ENCODE data around the gene MBNL1. TPM values are rescaled to one million over a fixed set of nuclear protein-coding genes. Genes with fewer than 3 reads are reported as not detected.

MBNL1 gene
- total RNA-seq, 1 donor from 2014 or later: 296 TPM

DNA sequence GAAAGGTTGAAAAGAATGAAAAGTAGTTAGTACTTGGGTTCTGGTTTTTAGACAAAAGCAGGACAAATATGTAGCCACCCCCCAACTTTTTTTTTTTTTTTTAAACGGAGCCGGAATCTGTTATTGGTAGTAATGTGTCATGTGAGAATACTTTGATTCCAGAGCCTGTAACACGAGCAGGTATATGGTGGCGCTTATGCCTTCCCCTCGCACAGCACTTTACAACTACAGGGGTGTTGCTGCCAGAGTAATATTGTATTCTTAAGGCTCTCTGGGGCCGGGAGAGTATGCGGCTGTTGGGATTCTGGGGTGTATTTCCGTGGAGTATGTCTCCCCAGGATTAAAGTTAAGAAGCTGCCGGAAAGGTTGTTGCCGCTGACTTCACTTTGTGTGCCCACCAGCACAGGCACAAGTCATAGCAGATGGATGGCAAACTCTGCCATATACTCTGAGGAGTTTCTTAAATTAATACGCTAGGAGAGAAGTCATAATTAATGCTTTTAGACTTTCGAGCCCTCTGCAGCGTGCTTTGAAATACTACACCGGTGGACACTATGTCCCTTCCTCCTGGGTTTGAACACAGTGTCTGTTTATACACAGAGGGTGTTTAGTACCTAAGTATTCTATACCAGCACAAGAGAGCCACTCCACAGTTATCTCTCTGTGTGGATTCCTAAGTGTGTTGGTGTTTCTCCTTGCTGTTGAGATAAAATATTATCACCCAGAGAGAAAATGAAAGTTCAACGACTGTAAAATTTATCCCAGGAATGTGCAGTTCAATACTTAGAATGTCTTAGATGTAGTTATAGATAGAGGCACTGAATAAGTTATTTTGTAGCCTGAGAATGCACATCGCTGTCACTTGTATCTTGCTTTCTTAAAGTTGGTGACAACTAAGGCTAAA lies 1.4 kb downstream of the MBNL1 start:
- Mint-ChIP-seq H3K27ac (peak overlapping the region; percentile 94), H3K4me3 (peak overlapping the region; percentile 83), H3K36me3 (ENCODE audit: low read depth) (peaks cover 39% of the 10 kb centered on the region), H3K9me3 (no peaks in the 10 kb centered on the region), H3K4me1 (peaks cover 46% of the 10 kb centered on the region), H3K27me3 (no peaks in the 10 kb centered on the region)
- peak; percentile 81 for DNase-seq
- intact Hi-C loops (cut with micrococcal nuclease): loop anchor here (2.0 to 5.0 kb wide), 6 partner anchors 25 to 1508 kb away; partner anchors contain the start of gene SIAH2

DNA sequence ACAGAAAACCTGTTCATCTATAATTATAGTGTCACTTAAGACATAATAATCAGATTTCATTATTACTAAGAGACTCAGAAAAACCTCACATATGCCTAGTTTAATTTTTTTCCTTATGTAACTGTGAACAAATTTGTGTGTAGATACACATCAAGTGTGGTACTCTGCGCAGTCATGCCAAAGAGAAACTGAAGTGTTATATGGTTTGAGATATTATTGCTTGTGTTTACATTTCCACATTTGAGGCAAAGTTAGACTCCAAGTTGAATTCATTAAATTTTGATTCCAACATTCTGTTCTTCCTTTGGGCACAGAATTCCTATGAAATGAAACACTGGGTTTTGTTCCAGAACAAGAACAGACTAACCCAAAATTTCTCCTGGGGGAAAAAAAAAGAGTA lies 2.2 kb downstream of the MBNL1 start:
- H3K36me3 Mint-ChIP-seq (ENCODE audit: low read depth): peaks cover 39% of the 10 kb centered on the region
- no peaks in the 10 kb centered on the region for H3K27me3 Mint-ChIP-seq
- intact Hi-C loops (cut with micrococcal nuclease): loop anchor here (2.0 to 5.0 kb wide), 2 partner anchors 171 to 1070 kb away; no protein-coding TSS in a partner anchor
- H3K9me3 Mint-ChIP-seq: no peaks in the 10 kb centered on the region
- DNase-seq: peak; percentile 62
- H3K27ac Mint-ChIP-seq: peak overlapping the region; percentile 94
- H3K4me3 Mint-ChIP-seq: peak overlapping the region; percentile 83
- H3K4me1 Mint-ChIP-seq: peaks cover 50% of the 10 kb centered on the region

DNA sequence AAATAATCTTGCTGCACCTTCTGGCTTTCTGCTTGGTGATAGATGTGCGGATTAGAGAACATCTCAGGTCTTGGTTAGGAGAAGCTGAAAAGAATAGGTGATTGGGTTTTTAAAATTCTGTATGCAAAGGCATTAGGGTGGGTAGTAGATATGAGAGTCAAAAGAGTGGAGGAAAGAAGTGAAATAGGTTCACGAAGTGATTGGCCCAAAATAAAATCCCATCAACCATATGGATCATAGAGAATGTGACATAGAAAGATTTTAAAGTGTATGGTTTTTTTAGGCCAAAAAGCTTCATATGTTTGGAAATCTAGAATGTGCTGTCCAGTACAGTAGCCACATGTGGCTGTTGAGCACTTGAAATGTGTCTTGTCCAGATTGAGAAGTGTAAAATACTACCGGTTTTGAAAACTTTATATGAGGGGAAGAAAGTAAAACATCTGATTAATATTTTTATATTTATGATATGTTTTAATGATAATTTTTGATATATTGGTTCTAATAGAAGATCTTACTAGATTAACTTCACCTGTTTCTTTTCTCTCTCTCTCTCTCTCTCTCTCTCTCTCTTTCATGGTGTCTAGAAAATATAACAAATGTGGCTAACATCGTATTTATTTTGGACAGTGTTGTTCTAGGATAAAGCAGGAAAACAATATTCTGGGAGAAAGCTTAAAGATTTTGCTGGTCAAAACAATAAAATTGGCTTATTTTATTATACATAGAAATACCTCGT lies 2.9 kb downstream of the MBNL1 start:
- H3K36me3 Mint-ChIP-seq (ENCODE audit: low read depth): peaks cover 41% of the 10 kb centered on the region
- H3K27ac Mint-ChIP-seq: peak overlapping the region; percentile 94
- intact Hi-C loops (cut with micrococcal nuclease): loop anchor here (2.0 to 5.0 kb wide), 3 partner anchors 27 to 1071 kb away; no protein-coding TSS in a partner anchor
- peak overlapping the region; percentile 83 for H3K4me3 Mint-ChIP-seq
- no peaks in the 10 kb centered on the region for H3K27me3 Mint-ChIP-seq
- peaks cover 49% of the 10 kb centered on the region for H3K4me1 Mint-ChIP-seq
- DNase-seq: no peak
- no peaks in the 10 kb centered on the region for H3K9me3 Mint-ChIP-seq

DNA sequence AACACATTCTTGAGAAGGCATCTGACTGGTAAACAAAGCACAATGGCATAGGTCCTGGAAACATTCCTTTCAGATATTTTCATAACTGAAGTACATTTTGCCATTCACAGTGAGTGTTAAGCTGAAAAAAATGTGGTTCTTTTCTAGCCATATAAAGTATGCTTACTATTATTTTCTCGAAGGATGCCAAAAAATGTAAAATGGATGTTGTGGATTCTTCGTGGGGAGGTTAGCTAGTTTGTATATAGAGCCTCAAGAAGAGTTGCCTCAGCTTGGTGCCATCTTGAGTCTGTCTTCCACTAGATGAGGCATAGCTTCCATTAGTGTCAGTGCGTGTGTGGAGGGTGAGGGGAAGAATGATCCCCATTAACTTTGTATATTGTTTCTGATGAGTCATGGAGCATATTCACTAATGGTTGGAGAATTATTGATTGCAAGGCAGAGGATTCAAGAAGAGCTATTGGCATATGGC lies 4.1 kb downstream of the MBNL1 start:
- intact Hi-C loops (cut with micrococcal nuclease): loop anchor here (1.0 to 5.0 kb wide), 5 partner anchors 8 to 169 kb away; no protein-coding TSS in a partner anchor
- Mint-ChIP-seq H3K4me1 (peaks cover 43% of the 10 kb centered on the region), H3K36me3 (ENCODE audit: low read depth) (peaks cover 38% of the 10 kb centered on the region), H3K9me3 (no peaks in the 10 kb centered on the region), H3K27me3 (no peaks in the 10 kb centered on the region), H3K27ac (peak overlapping the region; percentile 71), H3K4me3 (peak overlapping the region; percentile 83)
- peak; percentile 74 for DNase-seq

DNA sequence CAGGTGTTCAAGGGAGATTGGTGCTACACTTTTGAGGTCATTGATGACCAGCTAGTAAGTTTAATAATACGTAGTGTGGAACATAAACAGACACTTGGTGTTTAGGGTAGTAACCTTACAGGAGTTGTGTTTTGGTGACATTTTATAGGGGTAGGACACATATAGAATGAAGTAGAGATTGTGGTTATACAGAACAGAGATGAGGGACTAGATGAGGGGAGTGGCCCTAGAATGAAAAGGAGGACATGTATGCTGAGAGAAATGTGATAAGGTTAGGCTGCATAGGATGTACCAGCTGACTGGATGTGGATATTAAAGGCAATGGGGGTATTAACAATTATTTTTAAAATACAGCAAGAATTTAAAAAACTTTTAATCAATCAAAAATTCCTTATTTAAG lies 8.0 kb downstream of the MBNL1 start:
- peak overlapping the region; percentile 42 for H3K27ac Mint-ChIP-seq
- DNase-seq: no peak
- peaks cover 24% of the 10 kb centered on the region for H3K36me3 Mint-ChIP-seq (ENCODE audit: low read depth)
- H3K27me3 Mint-ChIP-seq: no peaks in the 10 kb centered on the region
- peak overlapping the region; percentile 66 for H3K4me3 Mint-ChIP-seq
- no peaks in the 10 kb centered on the region for H3K9me3 Mint-ChIP-seq
- peaks cover 64% of the 10 kb centered on the region for H3K4me1 Mint-ChIP-seq
- intact Hi-C loops (cut with micrococcal nuclease): loop anchor here (5.0 kb wide), 1 partner anchor 204 kb away; no protein-coding TSS in a partner anchor

DNA sequence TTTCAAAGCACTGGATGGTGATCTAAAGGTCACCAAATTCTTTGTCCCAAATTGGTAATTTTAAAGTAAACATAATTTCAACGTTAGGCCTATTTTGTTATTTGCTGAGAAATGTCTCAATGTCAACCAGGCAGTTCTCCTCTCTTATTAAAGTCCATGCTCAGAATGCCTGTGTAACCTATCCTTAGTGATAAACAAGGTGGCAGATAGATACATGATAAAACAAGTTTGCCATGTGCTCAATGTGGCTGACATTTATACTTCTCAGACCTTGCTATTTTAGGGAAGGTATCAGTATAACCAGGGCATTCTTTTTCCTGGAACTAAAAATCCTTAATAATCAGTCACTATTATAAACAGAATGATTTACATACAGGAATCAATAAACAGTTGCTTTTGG lies 8.5 kb downstream of the MBNL1 start:
- intact Hi-C loops (cut with micrococcal nuclease): loop anchor here (5.0 kb wide), 1 partner anchor 205 kb away; no protein-coding TSS in a partner anchor
- Mint-ChIP-seq H3K4me3 (peak overlapping the region; percentile 62), H3K9me3 (no peaks in the 10 kb centered on the region), H3K27ac (peak overlapping the region; percentile 74), H3K4me1 (peaks cover 66% of the 10 kb centered on the region), H3K27me3 (no peaks in the 10 kb centered on the region), H3K36me3 (ENCODE audit: low read depth) (peaks cover 19% of the 10 kb centered on the region)
- DNase-seq: no peak

DNA sequence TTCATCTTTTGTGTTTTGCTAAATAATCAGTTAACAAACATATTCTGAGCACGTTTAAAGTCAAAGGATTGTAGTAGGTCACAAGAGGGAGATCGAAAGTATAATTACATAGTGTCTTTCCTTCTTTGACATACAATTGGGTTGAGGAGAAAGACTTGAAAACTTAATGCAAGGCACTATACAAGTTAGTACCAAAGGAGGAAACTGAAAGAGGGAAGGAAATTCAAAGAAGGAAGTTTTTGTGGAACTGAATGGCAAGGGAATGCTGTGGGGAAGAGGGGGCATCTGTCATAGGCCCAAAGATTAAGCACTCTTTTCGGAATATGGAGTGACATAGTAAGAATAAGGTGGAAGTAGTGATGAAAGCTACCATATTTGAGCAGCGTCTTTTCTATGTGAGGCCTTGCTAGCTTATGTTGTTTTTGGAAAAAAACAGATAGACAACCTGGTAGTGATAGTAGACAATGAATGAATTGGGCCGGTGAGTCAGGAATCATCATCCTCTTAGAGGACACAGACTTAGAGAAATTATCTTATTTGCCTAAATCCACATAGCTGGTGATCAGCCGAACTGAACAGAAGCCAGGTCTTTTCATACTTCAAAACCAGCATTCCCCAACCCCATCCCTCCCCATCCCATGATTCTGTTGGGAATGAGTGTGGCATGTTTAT lies 10.2 kb downstream of the MBNL1 start:
- peak overlapping the region; percentile 77 for H3K27ac Mint-ChIP-seq
- DNase-seq: peak; percentile 56
- H3K9me3 Mint-ChIP-seq: no peaks in the 10 kb centered on the region
- peak overlapping the region; percentile 77 for H3K4me3 Mint-ChIP-seq
- peaks cover 69% of the 10 kb centered on the region for H3K4me1 Mint-ChIP-seq
- peaks cover 13% of the 10 kb centered on the region for H3K36me3 Mint-ChIP-seq (ENCODE audit: low read depth)
- H3K27me3 Mint-ChIP-seq: no peaks in the 10 kb centered on the region
- intact Hi-C loops (cut with micrococcal nuclease): loop anchor here (5.0 kb wide), 1 partner anchor 207 kb away; no protein-coding TSS in a partner anchor

DNA sequence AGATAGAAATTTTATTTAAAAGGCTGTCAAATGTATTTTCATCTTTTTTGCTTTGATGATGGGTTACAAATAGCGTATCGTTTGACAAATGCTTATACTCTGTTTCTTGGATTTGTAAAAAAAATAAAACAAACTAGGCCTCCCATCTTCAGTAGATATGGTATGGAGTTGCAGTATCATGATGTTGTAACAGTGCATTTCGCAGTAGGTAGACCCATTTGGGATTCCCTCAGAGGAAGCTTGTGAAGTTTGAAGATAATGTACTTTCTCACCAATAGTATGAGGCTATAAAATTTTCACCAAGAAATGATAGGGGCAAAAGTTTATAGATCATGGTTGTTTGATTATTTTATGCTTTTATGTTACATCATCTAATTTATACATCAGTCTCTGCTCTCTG lies 10.8 kb downstream of the MBNL1 start:
- DNase-seq: peak; percentile 46
- peak overlapping the region; percentile 77 for H3K27ac Mint-ChIP-seq
- H3K27me3 Mint-ChIP-seq: no peaks in the 10 kb centered on the region
- no peaks in the 10 kb centered on the region for H3K9me3 Mint-ChIP-seq
- peaks cover 67% of the 10 kb centered on the region for H3K4me1 Mint-ChIP-seq
- intact Hi-C loops (cut with micrococcal nuclease): loop anchor here (5.0 kb wide), 1 partner anchor 207 kb away; no protein-coding TSS in a partner anchor
- H3K36me3 Mint-ChIP-seq (ENCODE audit: low read depth): peaks cover 13% of the 10 kb centered on the region
- peak overlapping the region; percentile 77 for H3K4me3 Mint-ChIP-seq

DNA sequence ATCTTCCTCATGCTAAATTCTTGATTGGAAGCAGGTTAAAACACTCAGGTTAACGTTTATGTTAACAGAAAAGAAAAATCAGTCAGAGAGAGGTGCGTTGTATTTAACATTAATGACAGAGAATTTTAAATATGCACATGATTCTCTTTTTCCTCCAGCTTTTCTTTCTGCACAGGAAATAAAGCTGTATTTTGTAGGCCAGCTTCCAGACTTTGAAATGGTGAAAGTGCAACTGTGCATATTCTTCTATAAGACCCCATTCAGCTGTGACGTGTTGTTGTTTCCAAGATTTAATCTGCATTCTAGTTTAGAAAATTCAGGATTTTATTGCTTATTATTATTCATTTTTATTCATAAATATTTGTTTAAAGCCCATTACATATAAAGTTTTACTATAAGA lies 11.8 kb downstream of the MBNL1 start:
- Mint-ChIP-seq H3K27me3 (no peaks in the 10 kb centered on the region), H3K27ac (peak overlapping the region; percentile 82), H3K36me3 (ENCODE audit: low read depth) (peaks cover 16% of the 10 kb centered on the region), H3K4me3 (peak overlapping the region; percentile 77), H3K4me1 (peaks cover 68% of the 10 kb centered on the region), H3K9me3 (no peaks in the 10 kb centered on the region)
- intact Hi-C loops (cut with micrococcal nuclease): no loop called here
- peak; percentile 51 for DNase-seq

DNA sequence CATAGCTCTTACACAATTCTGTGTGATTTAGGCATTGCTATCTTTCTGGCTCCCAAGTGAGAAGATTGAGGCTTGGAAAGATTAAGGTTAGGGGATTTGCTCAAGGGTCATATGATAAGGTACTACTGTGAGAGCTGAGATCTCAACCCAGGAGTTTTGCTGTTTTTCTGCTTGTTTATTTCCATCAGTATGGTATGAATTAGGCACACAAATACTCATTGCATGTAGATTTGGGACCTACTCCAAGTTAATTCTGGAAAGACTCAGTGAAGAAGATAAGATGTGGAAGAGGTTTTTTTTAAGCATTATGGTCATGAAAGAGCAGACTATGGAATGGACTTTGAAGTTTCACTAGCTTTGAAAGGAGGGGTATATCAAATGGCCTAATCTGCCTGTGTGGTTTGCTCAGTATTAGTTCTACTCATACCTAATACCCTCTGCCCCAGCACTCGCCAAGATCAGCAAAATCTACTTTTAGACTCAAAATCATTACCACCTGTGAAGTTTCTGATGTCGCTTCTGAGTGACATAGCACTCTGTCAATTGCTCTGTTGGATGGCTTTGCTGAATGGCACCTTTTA lies 12.5 kb downstream of the MBNL1 start:
- intact Hi-C loops (cut with micrococcal nuclease): loop anchor here (1.0 kb wide), 2 partner anchors 8 to 9 kb away; no protein-coding TSS in a partner anchor
- Mint-ChIP-seq H3K4me1 (peaks cover 70% of the 10 kb centered on the region), H3K27me3 (no peaks in the 10 kb centered on the region), H3K4me3 (peak overlapping the region; percentile 34), H3K36me3 (ENCODE audit: low read depth) (peaks cover 20% of the 10 kb centered on the region), H3K9me3 (no peaks in the 10 kb centered on the region), H3K27ac (peak overlapping the region; percentile 81)
- peak; percentile 63 for DNase-seq

DNA sequence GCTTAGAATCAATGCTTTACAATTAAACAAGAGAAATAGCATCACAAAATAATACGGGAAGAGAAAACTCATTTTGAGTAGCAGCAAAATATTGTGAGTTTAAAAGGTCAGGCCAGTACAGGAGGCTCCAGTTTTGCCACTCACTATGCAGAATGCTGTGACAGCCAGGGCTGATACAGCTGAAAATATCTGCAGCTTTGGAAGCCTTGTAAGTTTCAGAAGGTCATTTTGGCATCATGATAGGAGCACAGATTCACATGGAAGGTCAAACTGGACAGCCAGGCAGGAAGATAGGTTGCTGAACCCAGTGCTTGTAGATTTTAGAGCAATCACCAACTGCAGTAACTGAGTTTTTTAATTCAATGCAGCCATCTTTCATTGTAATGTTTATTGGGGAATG lies 14.1 kb downstream of the MBNL1 start:
- peak overlapping the region; percentile 49 for H3K4me3 Mint-ChIP-seq
- intact Hi-C loops (cut with micrococcal nuclease): no loop called here
- H3K27me3 Mint-ChIP-seq: no peaks in the 10 kb centered on the region
- DNase-seq: no peak
- H3K4me1 Mint-ChIP-seq: peaks cover 64% of the 10 kb centered on the region
- H3K27ac Mint-ChIP-seq: peak overlapping the region; percentile 80
- H3K36me3 Mint-ChIP-seq (ENCODE audit: low read depth): peaks cover 22% of the 10 kb centered on the region
- no peaks in the 10 kb centered on the region for H3K9me3 Mint-ChIP-seq

DNA sequence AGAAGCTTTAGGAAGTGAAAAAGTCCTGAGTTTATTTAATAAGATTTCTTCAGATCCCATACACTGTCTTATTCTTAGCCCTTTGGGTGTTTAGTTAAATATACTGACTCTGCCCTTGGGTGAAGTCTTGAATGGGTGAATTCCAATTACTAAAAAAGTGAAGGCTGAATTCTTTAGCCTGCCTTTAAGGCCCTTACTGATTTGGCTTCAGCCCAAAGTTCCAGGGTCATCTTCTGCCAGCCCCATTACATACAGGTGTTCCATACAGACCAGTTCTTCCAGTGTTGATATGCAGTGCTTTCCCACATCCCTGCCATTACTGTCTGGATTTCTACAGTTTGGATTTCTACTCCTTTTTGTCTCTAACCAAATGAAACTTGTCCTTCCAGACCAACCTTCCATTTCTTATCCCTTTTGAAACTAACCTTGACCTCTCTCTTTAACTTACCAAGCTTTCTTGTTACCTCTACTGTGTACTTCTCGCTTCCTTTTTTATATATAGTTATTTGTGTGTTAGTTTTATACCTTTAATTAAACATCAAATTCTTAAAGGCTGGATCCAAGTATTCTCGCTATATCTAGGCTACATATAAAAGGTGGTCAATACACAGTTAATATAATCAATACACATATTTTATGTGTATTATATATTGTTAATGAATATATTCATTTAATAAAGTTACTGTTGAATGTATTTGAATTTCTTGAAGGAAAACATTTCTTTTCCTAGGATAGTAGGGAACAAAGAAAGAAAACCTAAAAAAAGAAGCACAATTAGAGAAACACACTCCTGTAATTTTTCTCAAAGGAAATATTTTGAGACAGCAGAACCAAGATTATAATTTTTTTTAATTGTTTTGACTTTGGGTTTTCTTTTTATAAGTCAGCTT lies 15.0 kb downstream of the MBNL1 start:
- intact Hi-C loops (cut with micrococcal nuclease): no loop called here
- no peak for DNase-seq
- Mint-ChIP-seq H3K4me3 (peak overlapping the region; percentile 49), H3K27me3 (no peaks in the 10 kb centered on the region), H3K9me3 (no peaks in the 10 kb centered on the region), H3K4me1 (peaks cover 64% of the 10 kb centered on the region), H3K36me3 (ENCODE audit: low read depth) (peaks cover 22% of the 10 kb centered on the region), H3K27ac (peak overlapping the region; percentile 80)
